CD4-positive, alpha-beta T cell treated with Interferon alpha-2 for 1 hour (primary cell): ENCODE data around the gene PRKCZ.
"Not testable (repeated sequence)": the region's sequence is repeated elsewhere in the genome, so short reads cannot be mapped to it uniquely, and the experiment has no call there.

Experiments
- DNase-seq, 2 donors: peaks; one replicate each; pipeline ENCODE4 v3.0.0-alpha.2; 2020 to 2022

PRKCZ gene

DNA sequence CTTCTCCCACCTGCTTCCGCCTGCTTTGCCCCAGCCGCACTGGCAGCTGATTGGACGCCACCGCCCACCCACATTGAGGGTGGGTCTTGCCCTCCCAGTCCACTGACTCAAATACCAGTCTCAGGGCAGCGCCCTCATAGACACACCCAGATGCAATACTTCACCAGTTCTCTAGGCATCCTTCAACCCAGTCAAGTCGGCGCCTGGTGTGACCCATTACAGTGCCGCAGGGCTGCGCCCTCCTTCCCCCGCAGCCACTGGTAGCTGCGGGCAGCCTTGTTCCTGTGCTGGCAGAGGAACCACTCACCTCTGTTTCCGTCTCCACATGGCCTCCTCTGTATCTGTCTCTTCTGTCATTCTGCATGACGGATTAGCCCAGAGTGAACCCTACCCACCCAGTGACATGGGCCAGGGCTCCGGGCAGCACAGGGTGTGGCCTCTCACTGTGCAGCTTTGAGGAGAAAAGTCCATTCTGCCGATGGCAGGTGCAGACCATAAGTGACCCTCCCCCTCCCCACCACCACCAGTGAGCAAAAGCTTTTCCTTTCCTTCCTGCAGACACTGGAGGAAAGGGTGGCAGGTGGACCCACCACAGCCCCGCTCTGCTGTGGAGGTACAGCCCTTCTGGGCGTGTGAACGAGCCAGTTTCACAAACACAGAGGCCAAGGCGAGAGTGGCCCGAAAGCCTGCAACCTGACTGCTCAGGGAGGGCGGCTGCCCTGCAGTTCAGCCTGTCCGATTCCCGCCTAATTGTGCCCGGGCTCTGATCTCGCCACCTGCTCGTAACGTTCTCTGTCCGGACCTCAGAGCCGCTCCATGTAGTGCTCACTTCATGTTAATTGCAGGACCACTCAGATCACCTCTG, 87.3 kb downstream of the PRKCZ start:
- no peak for DNase-seq

DNA sequence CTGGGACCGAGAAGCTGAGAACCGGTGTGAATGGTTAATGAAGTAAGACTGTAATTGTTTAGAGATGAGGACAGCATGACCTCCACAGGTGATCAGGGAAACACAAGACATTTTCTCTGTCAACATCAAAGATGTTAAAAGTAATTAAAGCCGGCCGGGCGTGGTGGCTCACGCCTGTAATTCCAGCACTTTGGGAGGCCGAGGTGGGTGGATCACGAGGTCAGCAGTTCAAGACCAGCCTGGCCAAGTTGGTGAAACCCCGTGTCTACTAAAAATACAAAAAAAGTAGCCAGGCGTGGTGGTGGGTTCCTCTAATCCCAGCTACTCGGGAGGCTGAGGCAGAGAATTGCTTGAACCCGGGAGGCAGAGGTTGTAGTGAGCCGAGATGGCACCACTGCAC, 88.9 kb downstream of the PRKCZ start:
- DNase-seq: not testable (repeated sequence)

DNA sequence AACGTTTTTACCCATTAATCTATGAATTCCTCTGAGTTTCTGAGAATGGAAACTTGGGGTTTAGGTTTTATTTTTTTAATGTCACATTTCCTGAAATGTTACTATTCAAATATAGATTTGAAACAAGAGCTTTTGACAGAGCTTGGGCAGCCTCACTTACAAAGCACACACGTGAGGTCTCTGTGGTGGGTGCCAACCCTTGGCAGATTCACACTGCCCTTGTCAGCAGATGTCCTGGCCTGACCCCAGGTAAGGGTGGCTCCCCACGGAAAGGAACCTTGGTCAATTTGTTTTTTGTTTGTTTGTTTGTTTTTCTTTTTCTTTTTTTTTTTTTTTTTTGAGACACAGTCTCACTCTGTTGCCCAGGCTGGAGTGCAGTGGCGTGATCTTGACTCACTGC, 90.8 kb downstream of the PRKCZ start:
- no peak for DNase-seq

- no peak for DNase-seq
These were observed 93.7 kb downstream of the PRKCZ start for GRCh38 chr1:2143814-2144500.

DNA sequence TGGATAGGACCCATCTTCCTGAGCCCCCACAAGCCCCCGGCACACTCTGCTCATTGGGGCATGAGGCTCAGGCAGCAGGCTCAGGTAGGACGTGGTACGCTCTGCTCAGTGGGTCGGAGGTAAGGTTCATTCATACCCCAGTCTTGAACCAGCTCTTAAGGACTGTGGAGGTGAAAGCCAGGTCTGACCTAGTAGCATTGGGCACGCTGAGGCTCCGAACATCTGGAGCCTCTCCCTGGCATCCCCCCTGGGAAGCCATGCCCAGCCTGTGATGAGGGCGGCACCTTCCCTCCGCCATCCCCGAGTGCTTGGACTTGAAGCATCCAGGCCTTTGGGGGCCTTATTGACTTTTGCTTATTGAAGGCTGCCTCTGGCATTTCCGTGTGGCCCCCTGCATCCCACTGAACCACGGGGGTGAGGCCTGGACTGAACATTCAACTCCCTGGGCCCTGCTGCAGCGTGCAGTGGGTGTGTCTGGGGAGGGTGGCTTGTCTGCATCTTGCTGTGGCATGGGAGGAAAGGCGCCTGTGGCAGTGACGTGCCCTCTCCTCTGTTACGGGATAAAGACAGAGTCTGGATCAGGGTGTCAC, 94.4 kb downstream of the PRKCZ start:
- no peak for DNase-seq

GRCh38 chr1:2145946-2146835, 96.0 kb downstream of the PRKCZ start:
- no peak for DNase-seq

DNA sequence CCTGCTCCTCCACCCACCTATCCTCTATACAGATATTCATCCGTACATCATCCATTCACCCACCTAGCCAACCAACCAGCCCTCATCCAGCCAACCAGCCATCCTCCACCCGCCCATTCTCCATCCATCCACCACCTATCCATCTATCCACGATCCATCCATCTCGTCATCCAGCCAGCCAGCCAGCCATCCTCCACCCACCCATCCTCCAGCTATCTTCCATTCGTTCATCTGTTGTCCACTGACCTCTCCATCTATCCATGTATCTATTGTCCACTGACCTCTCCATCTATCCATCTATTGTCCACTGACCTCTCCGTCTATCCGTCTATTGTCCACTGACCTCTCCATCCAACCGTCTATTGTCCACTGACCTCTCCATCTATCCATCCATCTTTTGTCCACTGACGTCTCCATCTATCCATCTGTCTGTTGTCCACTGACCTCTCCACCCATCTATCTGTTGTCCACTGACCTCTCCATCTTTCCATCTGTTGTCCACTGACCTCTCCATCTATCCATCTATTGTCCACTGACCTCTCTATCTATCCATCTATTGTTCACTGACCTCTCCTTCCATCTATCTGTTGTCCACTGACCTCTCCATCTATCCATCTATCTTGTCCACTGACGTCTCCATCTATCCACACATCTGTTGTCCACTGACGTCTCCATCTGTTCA, 96.8 kb downstream of the PRKCZ start:
- DNase-seq: no peak

GRCh38 chr1:2147869-2148268, 97.7 kb downstream of the PRKCZ start:
- DNase-seq: not testable (repeated sequence)

DNA sequence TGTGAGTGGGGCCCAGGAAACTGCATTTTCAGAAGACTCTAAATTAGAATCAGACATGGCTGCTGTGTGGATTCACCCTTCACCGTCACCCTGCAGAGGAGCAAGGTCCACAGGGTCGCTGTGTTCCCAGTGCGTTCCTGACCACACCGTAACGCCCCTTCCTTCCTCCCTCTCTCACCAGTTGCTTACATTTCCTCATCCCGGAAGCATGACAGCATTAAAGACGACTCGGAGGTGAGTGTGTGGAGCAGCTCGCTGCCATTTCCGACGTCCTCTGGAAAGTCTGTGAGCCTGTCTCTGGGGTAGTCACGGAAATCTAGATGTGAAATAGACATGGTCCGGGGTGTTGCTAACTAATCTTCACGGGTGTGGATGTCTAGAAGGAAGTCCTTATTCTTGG, 98.5 kb downstream of the PRKCZ start:
- peak; percentile 71 to 80 for DNase-seq

- no peak for DNase-seq
These were observed 100.6 kb downstream of the PRKCZ start for GRCh38 chr1:2150801-2151200.

DNA sequence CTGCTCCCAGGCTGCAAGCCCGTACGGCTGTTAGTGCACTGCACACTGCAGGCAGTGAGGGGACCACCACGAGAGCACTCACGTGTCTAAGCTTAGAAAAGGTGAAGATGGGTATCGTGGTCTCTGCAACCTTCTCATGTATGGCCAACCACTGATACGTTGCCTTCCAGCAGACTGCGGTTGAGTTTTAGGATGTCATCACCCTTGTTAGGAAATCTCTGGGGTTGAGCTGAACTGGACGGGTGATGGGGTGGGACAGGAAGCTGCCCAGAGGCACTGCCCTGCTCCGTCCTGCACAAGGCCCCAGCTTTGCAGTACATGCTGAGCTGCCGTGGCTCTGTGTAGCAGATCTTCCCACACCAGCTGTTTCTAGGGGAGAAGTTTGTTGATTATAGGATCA, 101.0 kb downstream of the PRKCZ start:
- peak in 1 of 2 donors; percentile 60 for DNase-seq

DNA sequence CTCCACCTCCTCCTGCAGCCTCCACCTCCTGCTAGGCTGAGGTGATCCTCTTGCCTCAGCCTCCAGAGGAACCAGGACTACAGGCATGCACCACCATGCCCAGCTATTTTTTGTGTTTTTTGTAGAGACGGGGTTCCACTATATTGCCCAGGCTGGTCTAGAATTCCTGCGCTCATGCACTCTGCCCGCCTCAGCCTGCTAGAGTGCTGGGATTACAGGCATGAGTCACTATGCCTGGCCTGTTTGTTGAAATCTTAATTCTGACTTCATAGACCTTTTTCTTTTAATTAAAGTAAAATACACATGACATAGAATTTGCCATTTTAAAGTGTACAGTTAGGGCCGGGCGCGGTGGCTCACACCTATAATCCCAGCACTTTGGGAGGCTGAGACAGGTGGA, 101.7 kb downstream of the PRKCZ start:
- DNase-seq: no peak

GRCh38 chr1:2152954-2153353, 102.7 kb downstream of the PRKCZ start:
- DNase-seq: no peak

GRCh38 chr1:2154022-2154421, 103.8 kb downstream of the PRKCZ start:
- DNase-seq: no peak

- DNase-seq: no peak
These were observed 105.0 kb downstream of the PRKCZ start for GRCh38 chr1:2155147-2155598.

GRCh38 chr1:2155788-2156187, 105.6 kb downstream of the PRKCZ start:
- no peak for DNase-seq

DNA sequence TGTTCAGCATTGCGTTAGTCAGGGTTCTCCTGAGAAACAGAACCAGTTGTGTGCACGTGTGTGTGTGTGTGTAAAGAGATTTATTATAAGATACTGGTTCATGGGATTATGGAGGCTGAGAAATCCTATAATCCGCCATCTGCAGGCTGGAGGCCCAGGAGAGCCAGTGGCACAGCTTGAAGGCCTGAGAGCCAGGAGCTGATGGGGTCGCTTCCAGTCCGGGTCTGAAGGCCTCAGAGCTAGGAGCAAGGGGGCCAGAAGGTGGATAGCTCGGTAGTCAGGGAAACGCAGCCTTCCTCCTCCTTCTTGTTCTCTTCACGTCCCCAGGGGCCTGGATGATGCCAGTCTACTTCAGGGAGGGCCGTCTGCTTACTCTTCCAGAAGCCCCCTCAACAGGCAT, 106.7 kb downstream of the PRKCZ start:
- DNase-seq: no peak

DNA sequence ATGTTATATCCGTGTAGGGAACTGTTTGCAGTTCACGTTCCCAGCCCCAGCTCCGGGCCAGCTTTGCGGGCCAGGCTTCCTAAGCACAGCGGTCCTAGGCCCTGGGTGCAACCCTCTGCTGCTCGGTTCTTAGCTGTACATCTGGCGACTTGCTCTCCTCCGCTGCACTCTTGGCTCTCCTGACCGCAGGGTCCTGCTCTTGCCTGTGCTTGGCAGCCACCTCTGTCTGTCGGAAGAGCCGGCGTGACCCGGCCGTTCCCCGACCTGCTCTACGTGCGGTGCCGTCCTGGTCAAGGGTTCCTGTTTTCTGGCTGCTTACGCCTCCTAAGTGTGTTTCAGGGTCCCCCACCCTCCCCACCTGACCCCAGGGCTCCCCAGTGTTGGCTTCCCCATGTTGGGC, 107.6 kb downstream of the PRKCZ start:
- DNase-seq: no peak

DNA sequence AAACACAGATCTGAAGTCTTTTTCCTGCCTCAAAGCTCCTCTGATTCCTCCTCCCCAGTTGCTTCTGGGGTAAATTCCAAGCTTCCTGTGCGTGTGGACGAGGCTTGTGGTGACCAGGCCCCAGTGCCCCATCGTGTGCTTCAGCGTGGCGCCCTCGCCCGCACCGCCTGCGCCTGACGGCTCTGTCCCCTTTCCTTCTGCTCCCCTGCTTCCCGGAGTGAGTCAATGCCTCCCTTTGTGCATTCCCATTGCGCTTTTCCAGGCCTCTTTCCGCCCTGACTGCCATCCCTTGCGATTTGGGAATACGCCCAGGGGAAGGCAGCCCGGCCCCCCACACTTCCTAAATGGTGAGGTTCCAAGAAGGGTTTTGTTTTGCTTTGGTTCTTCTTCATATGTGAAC, 108.1 kb downstream of the PRKCZ start:
- no peak for DNase-seq

- no peak for DNase-seq
These were observed 108.9 kb downstream of the PRKCZ start for GRCh38 chr1:2159124-2159523.

GRCh38 chr1:2160451-2161300, 110.5 kb downstream of the PRKCZ start:
- DNase-seq: no peak
